HG02571 (cell line): ENCODE results near the gene ELOVL2.
A peak's percentile ranks its signal among the peaks of the same experiment; 100 is the strongest.
"Not testable (repeated sequence)": the region's sequence is repeated elsewhere in the genome, so short reads cannot be mapped to it uniquely, and the experiment has no call there.

Source experiments
- ATAC-seq: cut with Tn5 transposase; IDR thresholded peaks from one replicate; pipeline ENCODE4 v1.9.1; 2021; ENCODE audit warnings: mild to moderate bottlenecking, moderate library complexity; ENCODE audit not compliant: unreplicated experiment

Gene ELOVL2

GRCh38 chr6:10989587-10989986, 54.5 kb downstream of the ELOVL2 start:
- ATAC-seq = no peak

GRCh38 chr6:10984959-10985358, 59.1 kb downstream of the ELOVL2 start:
- ATAC-seq = not testable (repeated sequence)

- no peak for ATAC-seq
These were observed 62.7 kb downstream of the ELOVL2 start for GRCh38 chr6:10981409-10981808.

DNA sequence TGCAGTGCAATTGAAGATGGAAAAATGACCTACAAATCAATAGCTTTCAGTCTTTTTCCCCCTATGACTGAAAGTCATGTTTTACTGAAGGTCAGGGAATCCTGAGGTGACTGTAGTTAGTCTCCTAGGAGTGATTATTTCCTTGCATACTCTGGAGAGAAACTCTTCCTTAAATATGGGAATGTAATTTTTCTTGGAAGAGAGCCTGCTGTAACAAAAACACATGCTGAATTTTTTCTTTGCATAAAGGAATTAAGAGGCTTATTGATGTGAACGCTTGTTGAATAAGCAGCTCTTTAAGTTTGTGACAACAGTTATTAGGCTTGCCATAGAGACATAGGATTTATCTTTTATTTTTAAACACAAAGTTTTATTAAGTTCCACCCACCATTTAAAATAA, 64.5 kb downstream of the ELOVL2 start:
- no peak for ATAC-seq

DNA sequence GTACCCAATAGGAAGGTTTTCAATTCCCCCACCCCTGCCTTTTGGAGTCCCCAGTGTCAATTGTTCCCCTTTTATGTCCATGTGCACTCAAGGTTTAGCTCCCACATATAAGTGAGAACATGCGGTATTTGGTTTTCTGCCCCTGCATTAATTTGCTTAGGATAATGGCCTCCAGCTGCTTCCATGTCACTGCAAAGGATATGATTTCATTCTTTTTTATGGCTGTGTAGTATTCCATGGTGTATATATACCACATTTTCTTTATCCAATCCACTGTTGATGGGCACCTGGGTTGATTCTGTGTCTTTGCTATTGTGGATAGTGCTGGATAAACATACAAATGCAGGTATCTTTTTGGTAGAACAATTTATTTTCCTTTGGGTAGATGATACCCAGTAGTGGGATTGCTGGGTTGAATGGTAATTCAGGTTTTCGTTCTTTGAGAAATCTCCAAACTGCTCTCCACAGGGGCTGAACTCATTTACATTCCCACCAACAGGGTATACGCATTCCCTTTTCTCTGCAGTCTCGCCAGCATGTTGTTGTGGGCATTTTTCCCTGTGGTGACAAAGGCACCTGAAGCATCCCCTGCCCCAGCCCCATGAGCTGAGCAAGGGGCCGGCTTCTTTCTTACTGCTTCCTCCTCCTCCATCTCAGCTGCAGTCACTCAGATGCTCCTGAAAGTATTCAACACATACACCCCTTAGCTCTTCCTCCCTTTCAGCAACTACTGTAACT, 66.7 kb downstream of the ELOVL2 start:
- ATAC-seq = no peak

DNA sequence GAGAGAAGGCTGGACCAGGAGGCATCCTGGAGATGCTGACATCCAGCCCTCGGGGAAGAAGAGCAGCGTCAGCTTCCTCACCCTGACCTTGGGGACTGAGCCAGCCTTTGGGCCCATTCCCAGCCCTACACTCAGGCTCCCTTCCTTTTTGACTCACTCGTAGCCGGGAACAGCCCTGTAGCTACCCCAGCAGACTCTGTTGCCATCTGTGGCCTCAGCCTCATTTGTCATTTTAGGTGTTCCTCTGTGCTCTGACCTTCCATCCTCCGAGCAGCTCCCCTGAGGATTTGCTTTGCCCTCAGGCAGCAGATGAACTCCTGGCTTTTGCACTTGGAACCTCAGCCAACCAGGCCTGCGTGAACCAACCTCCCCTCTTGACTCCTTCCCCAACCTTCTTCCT, 67.5 kb downstream of the ELOVL2 start:
- ATAC-seq = no peak

DNA sequence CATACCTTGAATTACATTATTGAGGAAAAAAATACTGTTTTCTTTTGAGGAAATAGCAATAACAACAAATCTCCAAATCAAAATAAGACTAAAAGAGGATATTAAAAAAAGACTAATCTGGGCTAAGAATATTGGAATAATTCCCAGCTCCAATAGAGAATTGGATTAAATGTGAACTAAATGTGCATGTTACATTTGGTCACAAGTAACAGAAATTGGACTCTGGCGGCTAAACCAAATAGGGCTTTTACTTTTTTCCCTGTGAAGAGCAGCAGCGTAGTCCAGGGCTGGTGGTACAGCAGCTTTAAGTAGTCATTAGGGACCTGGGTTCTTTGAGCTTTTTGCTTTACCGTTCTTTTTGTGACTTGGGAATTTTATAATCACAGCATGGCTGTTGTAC, 71.9 kb downstream of the ELOVL2 start:
- no peak for ATAC-seq

DNA sequence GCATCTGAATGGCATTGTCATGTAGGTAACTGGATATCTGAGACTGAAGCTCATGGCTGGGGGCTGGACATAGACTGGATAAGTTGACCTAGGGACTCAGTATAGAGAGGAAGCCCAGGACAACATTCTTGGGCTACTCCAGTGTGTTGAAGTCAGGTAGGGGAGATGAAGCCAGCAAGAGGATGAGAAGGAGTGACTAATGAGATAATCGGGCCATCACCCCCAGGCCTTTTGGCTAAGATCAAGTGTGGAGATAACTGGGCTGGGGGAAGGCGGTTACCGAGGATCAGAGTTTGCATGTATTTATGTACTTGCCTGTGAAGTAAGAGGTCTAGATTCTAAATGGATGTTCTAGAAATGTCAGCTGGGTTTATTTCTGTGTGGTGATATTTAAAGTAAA, 73.4 kb downstream of the ELOVL2 start:
- no peak for ATAC-seq

GRCh38 chr6:10968776-10969175, 75.3 kb downstream of the ELOVL2 start:
- ATAC-seq = no peak

GRCh38 chr6:10964684-10965083, 79.4 kb downstream of the ELOVL2 start:
- no peak for ATAC-seq

- ATAC-seq = no peak
These were observed 81.0 kb downstream of the ELOVL2 start for GRCh38 chr6:10963113-10963512.

- no peak for ATAC-seq
These were observed 81.4 kb downstream of the ELOVL2 start for GRCh38 chr6:10962673-10963072.

DNA sequence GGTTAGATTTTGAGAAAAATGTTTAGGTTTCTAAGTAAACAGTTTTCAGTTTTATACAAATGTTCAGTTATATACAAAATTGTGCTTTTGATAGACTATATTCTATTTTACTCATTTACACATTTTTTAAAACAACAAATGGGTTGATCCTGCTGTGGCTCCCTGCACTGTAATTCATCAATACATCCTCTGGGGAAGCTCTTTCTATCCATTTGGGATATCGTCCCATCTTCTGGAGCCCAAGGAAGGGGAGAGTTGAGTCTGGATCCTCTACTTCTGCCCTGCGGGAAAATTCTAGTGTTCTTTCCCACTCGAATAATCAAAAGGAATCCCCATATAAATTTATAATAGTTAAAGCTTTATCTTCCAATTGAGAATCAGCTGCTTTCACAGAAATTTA, 82.3 kb downstream of the ELOVL2 start:
- no peak for ATAC-seq

DNA sequence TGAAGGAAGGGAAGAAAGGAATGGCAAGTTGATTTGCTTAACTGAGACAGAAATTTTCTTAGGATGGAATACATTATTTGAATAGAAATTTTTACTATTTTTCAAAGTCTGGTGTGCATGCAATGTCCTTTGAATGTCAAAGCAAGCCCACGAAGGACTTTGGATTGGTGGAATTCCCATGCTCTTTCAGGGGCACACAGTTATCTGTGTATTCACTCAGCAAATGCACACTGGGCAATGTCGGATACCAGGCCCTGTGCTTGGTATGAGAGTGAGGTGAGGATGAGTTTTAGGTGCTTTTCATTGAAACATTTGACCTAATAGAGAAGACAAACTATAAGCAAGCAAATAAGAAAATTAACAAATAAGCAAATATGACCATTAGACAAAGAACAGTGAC, 83.9 kb downstream of the ELOVL2 start:
- ATAC-seq = no peak

DNA sequence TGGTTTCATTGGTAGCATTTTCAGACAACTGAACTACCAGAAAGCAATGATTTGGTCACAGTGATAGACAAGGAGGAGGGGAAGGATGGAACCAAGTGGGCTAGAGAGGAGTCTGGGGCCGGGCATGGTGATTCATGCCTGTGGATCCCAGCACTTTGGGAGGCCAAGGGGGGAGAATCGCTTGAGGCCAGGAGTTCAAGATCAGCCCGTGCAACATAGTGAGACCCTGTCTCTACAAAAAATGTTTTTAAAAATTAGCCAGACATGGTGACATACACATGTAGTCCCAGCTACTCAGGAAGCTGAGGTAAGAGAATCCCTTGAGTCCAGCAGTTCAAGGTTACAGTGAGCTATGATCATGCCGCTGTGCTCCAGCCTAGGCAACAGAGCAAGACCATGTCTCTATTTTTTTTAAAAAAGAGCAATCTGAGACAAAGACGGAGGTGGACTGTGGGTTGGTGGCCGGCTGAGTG, 86.7 kb downstream of the ELOVL2 start:
- ATAC-seq = no peak

- ATAC-seq = no peak
These were observed 87.3 kb downstream of the ELOVL2 start for GRCh38 chr6:10956776-10957175.

DNA sequence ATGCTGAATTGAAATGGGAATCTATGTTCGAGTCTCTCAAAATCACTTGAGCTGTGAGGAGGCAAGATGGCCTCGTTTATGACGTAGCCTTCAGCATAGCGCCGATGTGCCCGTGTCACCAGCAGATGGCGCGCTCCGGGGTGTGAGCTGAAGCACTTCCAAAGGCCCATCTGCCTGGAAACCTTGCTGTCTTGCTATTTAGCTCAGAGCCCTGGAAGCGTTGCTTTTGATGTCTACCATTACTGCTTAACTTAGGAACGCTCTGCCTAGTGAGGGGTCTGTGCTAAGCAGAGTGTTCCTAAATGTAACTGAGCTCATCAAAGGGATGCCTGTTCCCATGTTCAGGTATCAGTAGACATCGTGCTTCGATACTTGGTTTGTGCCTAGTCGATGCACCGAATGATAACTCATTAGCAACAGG, 89.5 kb downstream of the ELOVL2 start:
- ATAC-seq = peak; percentile 88

- no peak for ATAC-seq
These were observed 92.3 kb downstream of the ELOVL2 start for GRCh38 chr6:10951675-10952282.

DNA sequence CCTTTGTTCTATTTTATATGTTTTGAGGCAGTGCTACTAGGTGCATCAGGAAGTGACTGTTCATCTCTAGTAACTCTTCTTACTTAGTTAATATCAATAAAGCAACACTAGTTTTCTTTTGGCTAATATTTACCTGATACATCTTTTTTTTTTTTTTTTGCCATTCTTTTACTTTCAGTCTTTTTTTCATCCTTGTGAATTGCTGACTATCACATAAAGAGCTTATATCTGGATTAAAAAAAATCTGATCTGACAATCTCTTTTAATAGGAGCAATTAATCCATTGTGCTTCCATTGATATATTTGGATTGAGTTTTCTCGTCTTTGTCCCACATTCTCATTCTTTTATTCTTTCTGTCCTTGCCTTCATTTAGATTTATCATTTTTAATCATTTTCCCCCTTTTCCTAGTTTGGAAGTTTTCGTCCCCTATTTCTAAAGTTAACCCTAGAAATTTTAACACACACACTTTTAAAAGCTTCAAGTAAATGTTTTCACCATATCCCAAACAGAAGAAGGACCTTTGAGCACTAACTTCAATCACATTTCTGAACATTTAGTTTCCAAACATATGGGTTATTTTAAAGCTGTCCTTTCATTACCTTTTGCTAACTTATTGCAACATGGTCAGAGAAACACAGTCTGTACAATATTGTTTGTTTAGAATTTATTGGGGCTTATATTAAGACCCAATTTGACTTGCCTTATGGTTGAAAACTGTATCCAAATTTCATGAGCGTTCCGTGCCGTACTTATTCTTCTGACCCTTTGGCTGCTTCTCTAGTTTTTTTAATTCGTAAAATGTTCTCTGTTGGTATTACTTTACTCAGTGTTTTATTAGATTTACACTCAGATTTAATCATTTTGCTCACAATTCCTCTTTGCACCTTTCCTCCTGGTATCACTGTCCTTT, 94.3 kb downstream of the ELOVL2 start:
- no peak for ATAC-seq

DNA sequence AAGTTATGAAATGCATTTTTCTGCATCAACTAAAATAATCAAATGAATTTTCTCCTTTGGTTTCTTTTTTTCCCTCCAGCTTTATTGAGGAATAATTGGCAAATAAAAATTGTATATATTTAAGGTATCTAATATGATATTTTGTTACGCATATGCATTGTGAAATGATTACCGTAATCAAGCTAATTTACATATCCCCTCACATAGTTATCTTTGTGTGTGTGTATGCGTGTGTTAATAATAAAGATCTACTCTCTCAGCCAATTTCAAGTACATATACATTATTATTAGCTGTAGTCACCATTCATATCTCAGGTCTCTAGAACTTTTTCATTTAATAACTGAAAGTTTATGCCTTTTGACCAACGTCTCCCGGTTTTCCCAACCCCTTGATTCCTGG, 96.1 kb downstream of the ELOVL2 start:
- ATAC-seq = no peak

DNA sequence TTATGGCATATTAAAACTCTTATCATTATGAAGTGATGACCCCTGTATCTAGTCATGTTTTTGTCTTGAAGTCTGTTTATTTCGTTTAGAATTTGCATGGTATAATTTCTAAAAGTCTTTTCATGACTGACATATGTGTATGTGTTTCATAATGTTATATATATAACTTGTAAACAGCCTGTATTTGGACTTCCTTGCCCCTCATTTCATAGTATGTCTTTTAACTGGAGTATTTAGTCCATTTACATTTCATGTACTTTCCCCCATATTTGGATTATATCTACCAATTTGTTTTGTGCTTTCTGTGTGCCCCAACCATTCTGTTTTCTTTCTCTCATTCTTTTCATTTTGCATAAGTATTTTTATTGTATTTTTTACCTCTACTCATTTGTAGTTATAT, 98.3 kb downstream of the ELOVL2 start:
- no peak for ATAC-seq

DNA sequence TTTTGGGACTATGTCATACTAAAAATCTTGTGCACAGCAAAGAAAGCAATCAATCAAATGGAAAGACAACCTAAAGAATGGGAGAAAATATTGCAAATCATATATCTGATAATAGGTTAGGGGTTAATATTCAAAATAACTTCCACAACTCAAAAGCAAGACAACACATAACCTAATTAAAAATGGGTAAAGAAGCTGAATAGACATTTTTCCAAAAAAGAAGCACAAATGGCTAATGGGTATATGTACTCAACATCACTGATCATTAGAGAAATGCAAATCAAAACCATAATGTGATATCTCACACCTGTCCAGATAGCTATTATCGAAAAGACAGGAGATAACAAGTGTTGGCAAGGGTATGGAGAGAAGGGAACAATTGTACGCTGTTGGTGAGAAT, 104.3 kb downstream of the ELOVL2 start:
- ATAC-seq = no peak
